HEK293 (cell line): ENCODE data around the gene IL23A.
A peak's percentile ranks its signal among the peaks of the same experiment; 100 is the strongest.

Experiments
- CTCF ChIA-PET: fragments of 350-600 bp; formaldehyde crosslinking; extraction: SDS; loops from one replicate; lab custom pipeline; 2021; ENCODE audit warnings: antibody characterized with exemption; lab: Yijun Ruan, JAX
- POLR2A ChIA-PET: fragments of 300-600 bp; formaldehyde crosslinking; extraction: SDS; loops from one replicate; lab custom pipeline; 2020; ENCODE audit warnings: antibody characterized with exemption, inconsistent platforms; lab: Yijun Ruan, JAX
- H3K27ac ChIP-seq: fragments of 200-500 bp; sonication (Bioruptor generic); 2 replicates; pipeline ENCODE4 v1.5.1; 2014; ENCODE audit warnings: low read depth, low read length, control low read depth, inconsistent platforms; ENCODE audit errors: extremely low read depth
- H3K36me3 ChIP-seq, 2 experiments: fragments of 200-500 bp in 1 of 2; sonication (Bioruptor generic) in 1 of 2; 1 replicate in 1 of 2; 2 replicates in 1 of 2; pipeline ENCODE4 v1.5.1; 2014 to 2017; ENCODE audit warnings: inconsistent platforms in 2 of 2, low read length in 2 of 2; ENCODE audit not compliant: control insufficient read depth in 2 of 2, insufficient read depth in 1 of 2
- H3K4me1 ChIP-seq: fragments of 200-500 bp; sonication (Bioruptor generic); 2 replicates; pipeline ENCODE4 v1.5.1; 2014; ENCODE audit warnings: mild to moderate bottlenecking, low read length, inconsistent platforms; ENCODE audit not compliant: control insufficient read depth, insufficient read depth
- H3K4me3 ChIP-seq: 2 replicates; pipeline ENCODE4 v1.5.1; 2011; ENCODE audit warnings: low read depth, mild to moderate bottlenecking, control low read depth, low read length, moderate library complexity
- H3K9me3 ChIP-seq: fragments of 200-500 bp; sonication (Bioruptor generic); 2 replicates; pipeline ENCODE4 v1.5.1; 2014; ENCODE audit warnings: low read depth, low read length, inconsistent platforms; ENCODE audit not compliant: control insufficient read depth, insufficient read depth
- PRDM2 ChIP-seq: fragments of 450-650 bp; formaldehyde crosslinking; IDR thresholded peaks from 2 replicates; pipeline ENCODE4 v1.5.1; 2016; ENCODE audit warnings: missing biosample characterization, missing genetic modification characterization, borderline replicate concordance
- SP2 ChIP-seq: fragments of 450-650 bp; formaldehyde crosslinking; IDR thresholded peaks from 2 replicates; pipeline ENCODE4 v1.5.1; 2016; ENCODE audit warnings: missing biosample characterization, missing genetic modification characterization
- SP3 ChIP-seq: fragments of 450-650 bp; formaldehyde crosslinking; IDR thresholded peaks from 2 replicates; pipeline ENCODE4 v1.5.1; 2016; ENCODE audit warnings: missing biosample characterization, missing genetic modification characterization
- ZBTB49 ChIP-seq: fragments of 450-650 bp; formaldehyde crosslinking; IDR thresholded peaks from 2 replicates; pipeline ENCODE4 v1.5.1; 2016; ENCODE audit warnings: missing biosample characterization, missing genetic modification characterization, low read depth
- ZNF121 ChIP-seq: fragments of 450-650 bp; formaldehyde crosslinking; IDR thresholded peaks from 2 replicates; pipeline ENCODE4 v1.5.1; 2016; ENCODE audit warnings: missing biosample characterization, missing genetic modification characterization
- ZNF174 ChIP-seq: fragments of 450-650 bp; formaldehyde crosslinking; IDR thresholded peaks from 2 replicates; pipeline ENCODE4 v1.5.0; 2017; ENCODE audit warnings: missing biosample characterization, mild to moderate bottlenecking, missing genetic modification characterization
- ZNF19 ChIP-seq: fragments of 450-650 bp; formaldehyde crosslinking; IDR thresholded peaks from 2 replicates; pipeline ENCODE4; 2016; ENCODE audit warnings: missing biosample characterization, missing genetic modification characterization, low read depth
- ZNF248 ChIP-seq: fragments of 450-650 bp; formaldehyde crosslinking; IDR thresholded peaks from 2 replicates; pipeline ENCODE4 v1.5.1; 2017; ENCODE audit warnings: missing biosample characterization, missing genetic modification characterization
- ZNF391 ChIP-seq: fragments of 450-650 bp; formaldehyde crosslinking; IDR thresholded peaks from 2 replicates; pipeline ENCODE4 v1.5.1; 2016; ENCODE audit warnings: low read depth, missing biosample characterization, missing genetic modification characterization, borderline replicate concordance
- ZNF426 ChIP-seq: fragments of 450-650 bp; formaldehyde crosslinking; IDR thresholded peaks from 2 replicates; pipeline ENCODE4 v1.5.1; 2017; ENCODE audit warnings: missing biosample characterization, missing genetic modification characterization, mild to moderate bottlenecking, inconsistent platforms, moderate library complexity
- ZNF510 ChIP-seq: fragments of 450-650 bp; formaldehyde crosslinking; IDR thresholded peaks from 2 replicates; pipeline ENCODE4 v1.5.1; 2018; ENCODE audit warnings: mild to moderate bottlenecking, missing genetic modification characterization, missing biosample characterization; ENCODE audit not compliant: insufficient replicate concordance
- ZNF670 ChIP-seq: fragments of 450-650 bp; formaldehyde crosslinking; IDR thresholded peaks from 2 replicates; pipeline ENCODE4 v1.5.1; 2016; ENCODE audit warnings: missing biosample characterization, missing genetic modification characterization, low read depth
- ZNF701 ChIP-seq: fragments of 450-650 bp; formaldehyde crosslinking; IDR thresholded peaks from 2 replicates; pipeline ENCODE4 v1.5.1; 2016; ENCODE audit warnings: missing biosample characterization, missing genetic modification characterization
- ZNF843 ChIP-seq: fragments of 450-650 bp; formaldehyde crosslinking; IDR thresholded peaks from 2 replicates; pipeline ENCODE4 v1.5.1; 2016; ENCODE audit warnings: missing biosample characterization, missing genetic modification characterization
- ZSCAN18 ChIP-seq: fragments of 450-650 bp; formaldehyde crosslinking; IDR thresholded peaks from 2 replicates; pipeline ENCODE4 v1.5.1; 2016; ENCODE audit warnings: missing biosample characterization, missing genetic modification characterization
- TF ChIP-seq, protein P1 (sequence below): fragments of 450-650 bp; formaldehyde crosslinking; IDR thresholded peaks from 2 replicates; pipeline ENCODE4 v1.5.1; 2016; ENCODE audit warnings: missing biosample characterization, missing genetic modification characterization
- TF ChIP-seq, protein P2 (sequence below): fragments of 450-650 bp; formaldehyde crosslinking; IDR thresholded peaks from 2 replicates; pipeline ENCODE4 v1.5.1; 2016; ENCODE audit warnings: missing biosample characterization, missing genetic modification characterization
- TF ChIP-seq, protein P3 (sequence below): fragments of 450-650 bp; formaldehyde crosslinking; IDR thresholded peaks from 2 replicates; pipeline ENCODE4 v1.5.1; 2017; ENCODE audit warnings: missing biosample characterization, missing genetic modification characterization

Gene IL23A

GRCh38 chr12:56307221-56307965, 31.3 kb upstream of the IL23A start:
- Histone ChIP-seq H3K4me1 (no peaks in the 10 kb centered on the region), H3K27ac (no peak overlapping the region), H3K4me3 (no peak overlapping the region), H3K36me3 (peaks cover 66 to 67% of the 10 kb centered on the region in 2 experiments), H3K9me3 (no peaks in the 10 kb centered on the region)
- CTCF ChIA-PET: interaction anchor here (0.6 to 1.2 kb wide), 2 partner anchors 118 to 188 kb away, joined by 4 read pairs; partner anchors contain the start of gene SMARCC2
- TF ChIP-seq, protein P1, sequence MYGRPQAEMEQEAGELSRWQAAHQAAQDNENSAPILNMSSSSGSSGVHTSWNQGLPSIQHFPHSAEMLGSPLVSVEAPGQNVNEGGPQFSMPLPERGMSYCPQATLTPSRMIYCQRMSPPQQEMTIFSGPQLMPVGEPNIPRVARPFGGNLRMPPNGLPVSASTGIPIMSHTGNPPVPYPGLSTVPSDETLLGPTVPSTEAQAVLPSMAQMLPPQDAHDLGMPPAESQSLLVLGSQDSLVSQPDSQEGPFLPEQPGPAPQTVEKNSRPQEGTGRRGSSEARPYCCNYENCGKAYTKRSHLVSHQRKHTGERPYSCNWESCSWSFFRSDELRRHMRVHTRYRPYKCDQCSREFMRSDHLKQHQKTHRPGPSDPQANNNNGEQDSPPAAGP (tag by site-specific recombination): no peak
- no peak for TF ChIP-seq ZBTB49 (tag by site-specific recombination)
- TF ChIP-seq, protein P2, sequence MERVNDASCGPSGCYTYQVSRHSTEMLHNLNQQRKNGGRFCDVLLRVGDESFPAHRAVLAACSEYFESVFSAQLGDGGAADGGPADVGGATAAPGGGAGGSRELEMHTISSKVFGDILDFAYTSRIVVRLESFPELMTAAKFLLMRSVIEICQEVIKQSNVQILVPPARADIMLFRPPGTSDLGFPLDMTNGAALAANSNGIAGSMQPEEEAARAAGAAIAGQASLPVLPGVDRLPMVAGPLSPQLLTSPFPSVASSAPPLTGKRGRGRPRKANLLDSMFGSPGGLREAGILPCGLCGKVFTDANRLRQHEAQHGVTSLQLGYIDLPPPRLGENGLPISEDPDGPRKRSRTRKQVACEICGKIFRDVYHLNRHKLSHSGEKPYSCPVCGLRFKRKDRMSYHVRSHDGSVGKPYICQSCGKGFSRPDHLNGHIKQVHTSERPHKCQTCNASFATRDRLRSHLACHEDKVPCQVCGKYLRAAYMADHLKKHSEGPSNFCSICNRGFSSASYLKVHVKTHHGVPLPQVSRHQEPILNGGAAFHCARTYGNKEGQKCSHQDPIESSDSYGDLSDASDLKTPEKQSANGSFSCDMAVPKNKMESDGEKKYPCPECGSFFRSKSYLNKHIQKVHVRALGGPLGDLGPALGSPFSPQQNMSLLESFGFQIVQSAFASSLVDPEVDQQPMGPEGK (tag by site-specific recombination): no peak
- peak; percentile 74; the same call in 1 of the 2 replicates for TF ChIP-seq ZNF121
- no peak for TF ChIP-seq ZNF510 (tag by site-specific recombination)
- TF ChIP-seq SP2: no peak
- TF ChIP-seq ZNF670 (tag by site-specific recombination): no peak
- TF ChIP-seq ZNF19 (tag by site-specific recombination): no peak
- POLR2A ChIA-PET: interaction anchor here (1.6 kb wide), 1 partner anchor 26 kb away, joined by 3 read pairs; the partner anchor contains the start of gene PAN2

- POLR2A ChIA-PET: interaction anchor here (0.5 to 1.1 kb wide), 4 partner anchors 51 to 820 kb away, joined by 3 to 5 read pairs (median 4); partner anchors contain the start of genes LRP1, RNF41 and STAT2
- no peak overlapping the region for H3K4me3 ChIP-seq
- H3K36me3 ChIP-seq: peaks cover 72% of the 10 kb centered on the region in 2 experiments
- CTCF ChIA-PET: interaction anchor here (0.6 to 1.4 kb wide), 4 partner anchors 10 to 155 kb away, joined by 4 to 5 read pairs (median 4); no protein-coding TSS in a partner anchor
- H3K4me1 ChIP-seq: no peaks in the 10 kb centered on the region
- H3K27ac ChIP-seq: no peak overlapping the region
- no peaks in the 10 kb centered on the region for H3K9me3 ChIP-seq
- TF ChIP-seq, protein P3, sequence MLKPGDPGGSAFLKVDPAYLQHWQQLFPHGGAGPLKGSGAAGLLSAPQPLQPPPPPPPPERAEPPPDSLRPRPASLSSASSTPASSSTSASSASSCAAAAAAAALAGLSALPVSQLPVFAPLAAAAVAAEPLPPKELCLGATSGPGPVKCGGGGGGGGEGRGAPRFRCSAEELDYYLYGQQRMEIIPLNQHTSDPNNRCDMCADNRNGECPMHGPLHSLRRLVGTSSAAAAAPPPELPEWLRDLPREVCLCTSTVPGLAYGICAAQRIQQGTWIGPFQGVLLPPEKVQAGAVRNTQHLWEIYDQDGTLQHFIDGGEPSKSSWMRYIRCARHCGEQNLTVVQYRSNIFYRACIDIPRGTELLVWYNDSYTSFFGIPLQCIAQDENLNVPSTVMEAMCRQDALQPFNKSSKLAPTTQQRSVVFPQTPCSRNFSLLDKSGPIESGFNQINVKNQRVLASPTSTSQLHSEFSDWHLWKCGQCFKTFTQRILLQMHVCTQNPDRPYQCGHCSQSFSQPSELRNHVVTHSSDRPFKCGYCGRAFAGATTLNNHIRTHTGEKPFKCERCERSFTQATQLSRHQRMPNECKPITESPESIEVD (tag by site-specific recombination): no peak
- TF ChIP-seq ZNF174 (tag by site-specific recombination) (no peak), ZSCAN18 (tag by site-specific recombination) (no peak), ZNF701 (tag by site-specific recombination) (no peak), PRDM2 (tag by site-specific recombination) (no peak), ZNF670 (tag by site-specific recombination) (no peak), SP3 (no peak), ZNF843 (no peak), ZNF426 (tag by site-specific recombination) (no peak), ZNF391 (no peak), ZNF248 (tag by site-specific recombination) (no peak)
These were observed 30.0 kb upstream of the IL23A start for GRCh38 chr12:56308714-56309113.
